IMR-90 (cell line): ENCODE data around the gene PCSK5. TPM values are rescaled to one million over a fixed set of nuclear protein-coding genes. Genes with fewer than 3 reads are reported as not detected.

Source experiments
- ATAC-seq: fragments of 200-7000 bp; cut with Tn5 transposase; 2 replicates; pipeline ENCODE4 v1.9.1; 2020; ENCODE audit warnings: low read depth, mild to moderate bottlenecking, moderate library complexity
- BruUV-seq: library from RNA; stranded (reverse); fragments of 400-500 nt; replicated peaks from 2 replicates; lab custom pipeline; 2021; lab: Mats Ljungman, UMichigan
- CTCF ChIA-PET: fragments of 300-600 bp; formaldehyde crosslinking; extraction: SDS; loops from one replicate; lab custom pipeline; 2021; ENCODE audit warnings: antibody characterized with exemption; lab: Yijun Ruan, JAX
- POLR2A ChIA-PET: fragments of 300-600 bp; sonication (Branson Sonifier 250); formaldehyde crosslinking; loops from one replicate; lab custom pipeline; 2022; ENCODE audit warnings: antibody characterized with exemption; ENCODE audit not compliant: unreplicated experiment; lab: Charles Lee
- DNase-seq: peaks from one replicate; pipeline ENCODE4 v3.0.0; 2013
- H2AFZ ChIP-seq: replicated peaks from 2 replicates; pipeline ENCODE3; 2013; ENCODE audit warnings: low read length, mild to moderate bottlenecking; ENCODE audit not compliant: poor library complexity
- H2AK5ac ChIP-seq: 2 replicates; pipeline ENCODE4 v1.6.1; 2013; ENCODE audit warnings: low read depth, low read length, inconsistent platforms
- H2AK9ac ChIP-seq: replicated peaks from 2 replicates; pipeline ENCODE3; 2013; ENCODE audit warnings: mild to moderate bottlenecking, low read depth, low read length, moderate library complexity; ENCODE audit not compliant: poor library complexity
- H2BK120ac ChIP-seq: 2 replicates; pipeline ENCODE4 v1.6.1; 2013; ENCODE audit warnings: low read depth, low read length, inconsistent platforms
- H2BK15ac ChIP-seq: 3 replicates; pipeline ENCODE4 v1.6.1; 2013; ENCODE audit warnings: low read depth, low read length, inconsistent platforms
- H2BK20ac ChIP-seq: 2 replicates; pipeline ENCODE4 v1.6.1; 2013; ENCODE audit warnings: low read depth, mild to moderate bottlenecking, inconsistent platforms, low read length, moderate library complexity
- H2BK5ac ChIP-seq: 2 replicates; pipeline ENCODE4 v1.6.1; 2013; ENCODE audit warnings: mild to moderate bottlenecking, low read depth, low read length, inconsistent platforms; ENCODE audit not compliant: poor library complexity, severe bottlenecking
- H3K14ac ChIP-seq: replicated peaks from 2 replicates; pipeline ENCODE4 v1.6.1; 2013; ENCODE audit warnings: low read depth, low read length, inconsistent platforms
- H3K18ac ChIP-seq: 2 replicates; pipeline ENCODE4 v1.6.1; 2013; ENCODE audit warnings: low read depth, low read length, control low read depth
- H3K23ac ChIP-seq: 2 replicates; pipeline ENCODE4 v1.6.1; 2013; ENCODE audit warnings: low read depth, low read length, inconsistent platforms
- H3K27ac ChIP-seq: 2 replicates; pipeline ENCODE4 v1.5.1; 2013; ENCODE audit warnings: mild to moderate bottlenecking, control low read depth, low read length; ENCODE audit not compliant: insufficient read depth
- H3K27me3 ChIP-seq: 2 replicates; pipeline ENCODE4 v1.6.1; 2013; ENCODE audit warnings: low read length; ENCODE audit not compliant: control insufficient read depth, insufficient read depth
- H3K36me3 ChIP-seq: 2 replicates; pipeline ENCODE4 v1.6.1; 2013; ENCODE audit warnings: low read length, mixed read lengths; ENCODE audit not compliant: control insufficient read depth, insufficient read depth
- H3K4ac ChIP-seq: 2 replicates; pipeline ENCODE4 v1.6.1; 2013; ENCODE audit warnings: low read depth, low read length, inconsistent platforms
- H3K4me1 ChIP-seq: 2 replicates; pipeline ENCODE4 v1.6.1; 2013; ENCODE audit warnings: low read length, mixed read lengths; ENCODE audit not compliant: control insufficient read depth, insufficient read depth
- H3K4me2 ChIP-seq: 2 replicates; pipeline ENCODE4 v1.6.1; 2013; ENCODE audit warnings: low read depth, mild to moderate bottlenecking, control low read depth, low read length, moderate library complexity
- H3K4me3 ChIP-seq: 2 replicates; pipeline ENCODE4 v1.5.1; 2013; ENCODE audit warnings: low read depth, mild to moderate bottlenecking, control low read depth, low read length, moderate library complexity; ENCODE audit not compliant: insufficient read depth
- H3K56ac ChIP-seq: 2 replicates; pipeline ENCODE4 v1.6.1; 2013; ENCODE audit warnings: low read length, inconsistent platforms; ENCODE audit not compliant: insufficient read depth; ENCODE audit errors: extremely low read depth
- H3K79me1 ChIP-seq, 2 experiments: 2 replicates each; pipeline ENCODE4 v1.6.1; 2013; ENCODE audit warnings: low read length in 2 of 2, inconsistent platforms in 1 of 2, low read depth in 1 of 2
- H3K9ac ChIP-seq: 2 replicates; pipeline ENCODE4 v1.6.1; 2013; ENCODE audit warnings: low read depth, low read length, control low read depth
- H3K9me1 ChIP-seq: 2 replicates; pipeline ENCODE4 v1.6.1; 2013; ENCODE audit warnings: low read length, inconsistent platforms; ENCODE audit not compliant: insufficient read depth
- H3K9me3 ChIP-seq: 2 replicates; pipeline ENCODE4 v1.6.1; 2013; ENCODE audit warnings: low read length; ENCODE audit not compliant: control insufficient read depth, insufficient read depth
- H4K20me1 ChIP-seq: 2 replicates; pipeline ENCODE4 v1.6.1; 2013; ENCODE audit warnings: low read length, inconsistent platforms; ENCODE audit not compliant: insufficient read depth
- H4K5ac ChIP-seq: 2 replicates; pipeline ENCODE4 v1.6.1; 2013; ENCODE audit warnings: mild to moderate bottlenecking, low read depth, low read length, control low read depth
- H4K8ac ChIP-seq, 2 experiments: 2 replicates each; pipeline ENCODE4 v1.6.1; 2013; ENCODE audit warnings: low read depth in 2 of 2, low read length in 2 of 2, control low read depth in 1 of 2, inconsistent platforms in 1 of 2
- H4K91ac ChIP-seq: 2 replicates; pipeline ENCODE4 v1.6.1; 2013; ENCODE audit warnings: low read depth, low read length, inconsistent platforms; ENCODE audit not compliant: insufficient read depth
- MAFK ChIP-seq: IDR thresholded peaks from 2 replicates; pipeline ENCODE4 v1.6.1; 2012; ENCODE audit warnings: low read depth, low read length, improper control_type of control experiment
- NFE2L2 ChIP-seq: fragments of 150-350 bp; IDR thresholded peaks from 2 replicates; pipeline ENCODE4 v1.6.1; 2016; ENCODE audit warnings: low read depth, mild to moderate bottlenecking, low read length
- RCOR1 ChIP-seq: IDR thresholded peaks from 2 replicates; pipeline ENCODE4 v1.6.1; 2012; ENCODE audit warnings: mild to moderate bottlenecking, low read length, improper control_type of control experiment; ENCODE audit not compliant: insufficient replicate concordance
- RFX5 ChIP-seq: IDR thresholded peaks from 2 replicates; pipeline ENCODE4 v1.8.0; 2012; ENCODE audit warnings: low read depth, mild to moderate bottlenecking, low read length, moderate library complexity
- USF2 ChIP-seq: fragments of 150-350 bp; IDR thresholded peaks from 2 replicates; pipeline ENCODE4 v1.6.1; 2017; ENCODE audit warnings: mild to moderate bottlenecking, antibody characterized with exemption, low read length, low read depth
- WGBS, 2 experiments: methylation state at CpG; one replicate each; pipeline versions ENCODE4 v1.1.5 to v1.1.7; 2013; ENCODE audit warnings: missing lambda C conversion rate in 2 of 2; ENCODE audit not compliant: insufficient read length in 1 of 2; ENCODE audit errors: extremely low coverage in 2 of 2; 5-methylcytosine and 5-hydroxymethylcytosine counted together
- dilution Hi-C: fragments of 300-500 bp; cut with HindIII; formaldehyde crosslinking; loops from one replicate; pipeline ENCODE4 v1.14.3; 2018; ENCODE audit warnings: low sequenced_read_pairs; ENCODE audit not compliant: unreplicated experiment
- in situ Hi-C: fragments of 300-500 bp; cut with MboI; formaldehyde crosslinking; loops from 3 replicates; pipeline ENCODE4 v1.14.3; 2019; ENCODE audit warnings: low sequenced_read_pairs, inconsistent platforms, mixed read lengths
- intact Hi-C: fragments of 100-400 bp; cut with micrococcal nuclease; formaldehyde crosslinking; loops from 2 replicates; pipeline ENCODE4 v1.10.0; 2022
- polyA plus RNA-seq, 3 experiments: library from polyadenylated mRNA; depleted of rRNA; stranded (reverse); fragments of >200 nt; gene quantifications; 2 replicates each; pipeline ENCODE4 v1.2.3, GENCODE V29; 2012; ENCODE audit warnings: low replicate concordance in 1 of 3
- total RNA-seq: library from RNA; depleted of rRNA; stranded (reverse); fragments of >200 nt; gene quantifications from 2 replicates; pipeline ENCODE4 v1.2.3, GENCODE V29; 2012
- TF ChIP-seq, protein P1 (sequence below): conservative IDR thresholded peaks from 2 replicates; pipeline ENCODE4 v1.5.1; 2012; ENCODE audit warnings: mild to moderate bottlenecking, low read depth, low read length, improper control_type of control experiment

PCSK5 gene
- total and polyA plus RNA-seq, 2 of the 4 experiments (the other 2 are of a cell fraction), result 1.5 to 3.0 TPM

- H3K9me3 ChIP-seq, result no peaks in the 10 kb centered on the region
- no peaks in the 10 kb centered on the region for H3K9me1 ChIP-seq
- TF ChIP-seq, protein P1, sequence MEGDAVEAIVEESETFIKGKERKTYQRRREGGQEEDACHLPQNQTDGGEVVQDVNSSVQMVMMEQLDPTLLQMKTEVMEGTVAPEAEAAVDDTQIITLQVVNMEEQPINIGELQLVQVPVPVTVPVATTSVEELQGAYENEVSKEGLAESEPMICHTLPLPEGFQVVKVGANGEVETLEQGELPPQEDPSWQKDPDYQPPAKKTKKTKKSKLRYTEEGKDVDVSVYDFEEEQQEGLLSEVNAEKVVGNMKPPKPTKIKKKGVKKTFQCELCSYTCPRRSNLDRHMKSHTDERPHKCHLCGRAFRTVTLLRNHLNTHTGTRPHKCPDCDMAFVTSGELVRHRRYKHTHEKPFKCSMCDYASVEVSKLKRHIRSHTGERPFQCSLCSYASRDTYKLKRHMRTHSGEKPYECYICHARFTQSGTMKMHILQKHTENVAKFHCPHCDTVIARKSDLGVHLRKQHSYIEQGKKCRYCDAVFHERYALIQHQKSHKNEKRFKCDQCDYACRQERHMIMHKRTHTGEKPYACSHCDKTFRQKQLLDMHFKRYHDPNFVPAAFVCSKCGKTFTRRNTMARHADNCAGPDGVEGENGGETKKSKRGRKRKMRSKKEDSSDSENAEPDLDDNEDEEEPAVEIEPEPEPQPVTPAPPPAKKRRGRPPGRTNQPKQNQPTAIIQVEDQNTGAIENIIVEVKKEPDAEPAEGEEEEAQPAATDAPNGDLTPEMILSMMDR, result no peak
- TF ChIP-seq MAFK (no peak), RCOR1 (no peak), NFE2L2 (no peak), USF2 (no peak), RFX5 (no peak)
- BruUV-seq, result no TSS peak
- no peak overlapping the region for H3K4me2 ChIP-seq
- no peak overlapping the region for H3K56ac ChIP-seq
- H4K20me1 ChIP-seq, result no peaks in the 10 kb centered on the region
- H3K4ac ChIP-seq, result no peak overlapping the region
- WGBS, 2 experiments, result no CpG with 5 or more reads among the region's 3 CpGs
- H2BK15ac ChIP-seq, result no peak overlapping the region
- ChIA-PET CTCF (no interaction called here), POLR2A (no interaction called here)
- ATAC-seq, result no peak
- dilution Hi-C loops, result no loop called here
- in situ Hi-C loops, result no loop called here
- no peak overlapping the region for H3K9ac ChIP-seq
- no peak overlapping the region for H3K18ac ChIP-seq
- no peaks in the 10 kb centered on the region for H3K79me1 ChIP-seq
- H2BK20ac ChIP-seq, result no peak overlapping the region
- no peak overlapping the region for H3K4me3 ChIP-seq
- H2AK5ac ChIP-seq, result no peak overlapping the region
- H4K91ac ChIP-seq, result no peak overlapping the region
- H3K14ac ChIP-seq, result no peak overlapping the region
- no peak overlapping the region for H2BK120ac ChIP-seq
- H4K5ac ChIP-seq, result no peak overlapping the region
- no peak for DNase-seq
- no peak overlapping the region for H2AK9ac ChIP-seq
- H3K27ac ChIP-seq, result no peak overlapping the region
- no peak overlapping the region for H2AFZ ChIP-seq
- no peak overlapping the region for H4K8ac ChIP-seq
- intact Hi-C loops, result no loop called here
- H3K36me3 ChIP-seq, result no peaks in the 10 kb centered on the region
- H3K4me1 ChIP-seq, result peaks cover 7% of the 10 kb centered on the region
- H2BK5ac ChIP-seq, result no peak overlapping the region
- no peak overlapping the region for H3K23ac ChIP-seq
- H3K27me3 ChIP-seq, result no peaks in the 10 kb centered on the region
These were observed 514.9 kb downstream of the PCSK5 start for GRCh38 chr9:76405340-76405739.
